GM19395 (cell line): ENCODE results near the gene ARHGAP26.
"Not testable (repeated sequence)": the region's sequence is repeated elsewhere in the genome, so short reads cannot be mapped to it uniquely, and the experiment has no call there.

ENCODE experiments used
- ATAC-seq: cut with Tn5 transposase; IDR thresholded peaks from one replicate; pipeline ENCODE4 v1.9.1; 2021; ENCODE audit warnings: mild to moderate bottlenecking, moderate library complexity; ENCODE audit not compliant: unreplicated experiment

Gene ARHGAP26

DNA sequence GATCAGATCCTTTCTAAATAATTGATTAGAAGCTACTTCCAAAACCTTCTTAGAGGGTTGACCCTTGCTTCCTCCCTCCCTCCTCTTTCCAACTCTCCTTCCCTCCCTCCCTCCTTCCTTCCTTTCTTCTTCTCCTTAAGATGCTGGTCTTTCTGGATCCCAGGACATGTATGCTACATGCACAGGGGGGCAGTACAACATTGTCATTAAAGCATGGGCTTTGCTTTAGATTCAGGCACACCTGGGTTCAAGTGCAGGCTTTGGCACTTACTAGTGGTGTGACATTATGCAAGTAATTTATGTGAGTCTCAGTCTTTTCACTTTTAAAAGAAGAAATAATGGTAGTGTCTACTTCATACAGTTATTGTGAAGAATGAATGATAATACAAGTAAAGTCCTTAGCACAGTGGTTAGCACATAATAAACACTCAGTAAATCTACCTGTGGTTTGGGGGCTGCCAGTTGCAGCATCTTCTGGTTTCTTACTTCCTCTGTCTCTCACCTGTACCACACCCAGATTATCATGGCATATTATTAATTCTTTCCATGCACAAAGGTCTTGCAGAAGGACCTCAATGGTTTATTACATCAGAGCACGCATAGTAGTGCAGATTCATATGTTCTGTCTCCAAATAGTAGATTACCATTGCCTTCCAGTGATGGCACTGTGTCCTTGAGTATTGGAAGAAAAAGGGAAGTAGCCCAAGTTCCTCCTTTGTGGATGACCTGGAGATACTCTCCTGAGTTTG is 154.1 kb downstream of the ARHGAP26 start:
- no peak for ATAC-seq

GRCh38 chr5:142925795-142926194 is 155.6 kb downstream of the ARHGAP26 start:
- ATAC-seq: no peak

- ATAC-seq: no peak
Observed at GRCh38 chr5:142926549-142926948, 156.4 kb downstream of the ARHGAP26 start.

DNA sequence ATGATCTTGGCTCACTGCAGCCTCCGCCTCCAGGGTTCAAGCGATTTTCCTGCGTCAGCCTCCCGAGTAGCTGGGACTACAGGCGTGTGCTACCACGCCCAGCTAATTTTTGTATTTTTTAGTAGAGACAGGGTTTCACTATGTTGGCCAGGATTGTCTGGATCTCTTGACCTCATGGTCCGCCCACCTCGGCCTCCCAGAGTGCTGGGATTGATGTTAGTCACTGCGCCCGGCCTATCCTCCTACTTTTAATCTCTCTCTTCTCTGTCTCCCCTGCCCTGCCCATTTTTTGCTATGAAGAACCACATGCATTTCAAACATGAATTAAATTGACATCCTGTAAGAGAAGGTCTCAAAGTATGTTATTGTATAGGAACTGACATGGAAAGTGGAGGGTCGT is 158.8 kb downstream of the ARHGAP26 start:
- ATAC-seq: not testable (repeated sequence)

DNA sequence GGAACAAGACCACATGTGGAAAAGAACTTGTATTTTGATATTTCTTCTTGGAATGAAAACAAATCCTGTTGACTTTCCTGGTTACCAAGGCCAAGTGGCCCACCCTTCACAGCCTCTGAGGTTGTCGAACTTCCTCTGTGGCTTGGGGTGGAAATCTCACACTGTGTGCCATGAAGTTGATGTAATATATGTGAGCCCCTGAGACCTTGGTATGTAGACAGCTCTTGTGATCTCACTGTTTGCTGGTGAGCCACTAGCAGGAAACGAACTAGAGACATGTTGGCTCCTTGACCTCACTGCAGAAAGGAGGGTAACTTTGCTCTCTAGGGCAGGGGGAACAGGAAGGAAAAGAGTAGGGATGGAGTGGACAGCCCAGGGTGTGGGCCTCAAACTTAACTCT is 159.4 kb downstream of the ARHGAP26 start:
- ATAC-seq: no peak

- no peak for ATAC-seq
Observed at GRCh38 chr5:142930395-142931110, 160.4 kb downstream of the ARHGAP26 start.

GRCh38 chr5:142931896-142932686 is 161.9 kb downstream of the ARHGAP26 start:
- ATAC-seq: no peak

DNA sequence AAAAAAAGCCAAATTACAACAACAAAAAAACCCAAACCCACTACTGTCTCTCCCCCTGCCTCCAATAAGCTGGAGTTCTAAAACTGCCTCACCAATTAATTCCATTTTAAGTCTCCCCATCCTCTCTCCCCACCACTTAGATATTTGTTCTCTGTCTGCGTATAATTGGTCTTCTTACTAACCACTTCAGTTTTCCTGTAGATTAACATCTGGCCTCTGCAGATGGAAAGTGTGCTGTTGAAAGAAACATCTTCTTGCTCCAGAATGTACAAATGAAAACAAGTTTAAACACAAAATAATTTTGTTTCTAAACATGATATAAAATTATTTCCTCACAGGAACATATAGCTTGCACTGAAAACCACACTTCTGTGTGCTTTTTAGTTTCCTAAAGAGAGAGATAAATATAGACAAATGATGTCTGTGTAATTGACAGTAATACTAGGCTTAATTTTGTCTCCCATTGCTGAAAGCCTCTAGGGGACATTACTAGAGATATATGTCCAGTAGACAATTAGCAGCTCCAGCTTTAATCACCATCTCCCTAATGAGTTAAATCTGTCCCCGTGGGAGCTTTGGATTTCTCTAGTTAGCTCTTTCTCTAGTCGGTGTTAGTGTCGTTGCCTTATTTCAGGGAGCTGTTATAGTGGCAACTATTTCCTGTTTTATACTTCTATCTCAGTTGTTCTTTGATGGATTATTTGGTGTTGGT is 164.0 kb downstream of the ARHGAP26 start:
- ATAC-seq: no peak

DNA sequence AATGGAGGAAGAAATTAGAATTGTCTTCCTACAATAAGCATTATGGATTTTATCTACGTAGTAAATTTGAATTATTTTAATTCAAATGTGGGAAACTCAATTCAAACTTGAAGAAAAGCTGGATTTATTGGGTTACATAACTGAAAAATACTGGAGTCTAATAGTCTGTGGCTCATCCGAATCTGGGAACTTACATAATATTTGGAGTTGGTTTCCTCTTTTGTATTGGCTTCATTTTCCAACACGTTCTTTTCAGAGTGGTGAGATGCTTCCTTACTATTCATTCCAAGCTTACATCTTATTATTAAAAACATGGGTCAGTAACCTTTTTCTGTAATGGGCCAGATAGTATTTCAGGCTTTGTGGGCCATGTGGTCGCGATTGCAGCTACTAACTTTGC is 164.8 kb downstream of the ARHGAP26 start:
- ATAC-seq: no peak

- no peak for ATAC-seq
Observed at GRCh38 chr5:142937374-142937773, 167.2 kb downstream of the ARHGAP26 start.

DNA sequence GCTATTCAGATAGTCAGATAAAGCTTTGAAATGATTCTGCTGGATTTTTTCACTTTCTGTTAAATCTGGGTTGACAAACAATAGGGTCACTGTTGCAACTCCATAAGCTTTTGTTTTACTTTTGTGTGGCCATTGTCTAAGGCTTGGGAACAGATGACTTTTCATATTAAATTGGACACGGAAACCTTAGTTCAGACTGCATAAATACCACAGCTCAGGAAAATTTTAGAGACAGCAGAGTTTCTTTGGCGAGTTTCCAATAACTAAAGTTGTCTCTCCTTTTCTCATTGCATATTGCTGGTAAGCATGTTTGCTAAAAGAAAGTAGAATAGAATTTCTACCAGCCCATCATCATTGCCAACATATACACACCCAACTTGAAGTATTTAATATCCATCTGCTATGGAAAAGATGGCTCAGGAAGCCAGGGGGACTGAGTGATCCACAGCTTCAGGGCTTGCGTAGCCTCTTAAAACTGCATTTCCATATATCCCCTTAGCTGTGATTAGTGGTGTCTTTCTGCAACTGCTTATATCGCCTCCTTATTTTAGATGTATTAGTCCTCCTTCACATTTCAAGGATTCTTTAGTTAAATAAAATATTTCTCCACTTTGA is 168.2 kb downstream of the ARHGAP26 start:
- no peak for ATAC-seq

DNA sequence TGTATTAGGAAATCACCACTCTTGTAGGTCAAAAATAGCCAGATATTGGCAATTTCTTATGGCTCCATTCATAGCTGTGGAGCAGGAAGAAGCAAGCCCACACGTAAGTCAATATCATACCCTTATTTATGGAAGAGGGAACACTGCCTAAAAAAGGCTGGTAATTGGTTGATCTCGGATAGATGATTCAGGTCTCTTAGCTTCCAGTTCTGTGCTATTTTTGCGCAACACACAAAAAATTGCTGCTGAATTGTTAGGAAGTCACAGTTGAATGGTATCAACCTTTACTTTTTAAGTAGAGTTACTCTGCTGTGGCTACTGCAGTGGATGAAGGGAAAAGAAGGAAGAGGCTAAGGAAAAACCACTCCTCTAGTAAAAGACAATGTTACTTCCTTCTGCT is 168.8 kb downstream of the ARHGAP26 start:
- ATAC-seq: no peak

- ATAC-seq: no peak
Observed at GRCh38 chr5:142939884-142940283, 169.7 kb downstream of the ARHGAP26 start.

DNA sequence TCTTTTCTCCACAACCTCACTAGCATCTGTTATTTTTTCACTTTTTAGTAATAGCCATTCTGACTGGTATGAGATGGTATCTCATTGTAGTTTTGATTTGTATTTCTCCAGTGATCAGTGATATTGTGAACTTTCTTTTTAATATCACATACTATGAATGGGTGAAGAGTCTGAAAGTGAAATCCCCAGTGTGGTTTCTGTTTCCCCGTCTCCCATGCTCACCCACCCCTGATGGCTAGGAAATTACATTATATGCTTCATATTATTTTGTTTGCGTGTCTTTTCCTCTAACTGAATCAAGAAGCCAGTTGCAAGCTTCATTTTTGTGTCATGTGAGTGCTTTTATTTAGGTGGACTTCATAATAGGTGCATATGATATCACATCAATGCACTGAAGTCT is 171.1 kb downstream of the ARHGAP26 start:
- no peak for ATAC-seq

DNA sequence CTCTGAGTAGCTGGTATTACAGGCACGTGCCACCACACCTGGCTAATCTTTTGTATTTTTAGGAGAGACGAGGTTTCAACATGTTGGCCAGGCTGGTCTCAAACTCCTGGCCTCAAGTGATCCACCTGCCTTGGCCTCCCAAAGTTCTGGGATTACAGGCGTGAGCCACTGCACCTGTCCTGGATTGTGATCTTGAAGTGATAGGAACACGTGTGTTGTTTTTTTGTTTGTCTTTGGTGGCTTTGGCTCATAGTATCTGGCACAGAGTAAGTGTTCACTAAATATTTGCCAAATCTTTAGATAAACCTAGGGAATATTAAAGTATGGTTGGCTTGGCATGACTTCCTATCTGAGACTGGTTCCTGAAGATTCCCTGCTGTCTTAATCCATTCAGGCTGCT is 172.7 kb downstream of the ARHGAP26 start:
- no peak for ATAC-seq

GRCh38 chr5:142944140-142944539 is 174.0 kb downstream of the ARHGAP26 start:
- ATAC-seq: no peak

DNA sequence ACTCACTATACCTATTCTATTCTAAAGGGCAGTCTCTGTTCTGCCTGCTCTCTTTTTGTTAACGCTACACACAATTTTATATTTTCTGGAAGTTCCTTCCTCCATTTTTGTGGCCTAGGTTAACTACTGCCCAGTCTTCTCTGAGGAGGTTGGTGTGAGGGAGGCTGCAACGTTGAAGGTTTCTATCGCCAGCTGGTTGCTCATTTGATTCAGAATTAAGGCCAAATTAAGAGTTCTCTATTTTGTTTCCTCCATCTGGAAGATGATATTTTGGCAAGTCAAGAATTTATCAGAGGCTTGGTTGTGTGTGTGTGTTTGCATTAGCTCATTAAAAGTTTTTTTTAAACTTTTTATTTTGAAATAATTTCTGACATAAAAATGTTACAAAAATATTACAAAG is 175.1 kb downstream of the ARHGAP26 start:
- ATAC-seq: no peak

DNA sequence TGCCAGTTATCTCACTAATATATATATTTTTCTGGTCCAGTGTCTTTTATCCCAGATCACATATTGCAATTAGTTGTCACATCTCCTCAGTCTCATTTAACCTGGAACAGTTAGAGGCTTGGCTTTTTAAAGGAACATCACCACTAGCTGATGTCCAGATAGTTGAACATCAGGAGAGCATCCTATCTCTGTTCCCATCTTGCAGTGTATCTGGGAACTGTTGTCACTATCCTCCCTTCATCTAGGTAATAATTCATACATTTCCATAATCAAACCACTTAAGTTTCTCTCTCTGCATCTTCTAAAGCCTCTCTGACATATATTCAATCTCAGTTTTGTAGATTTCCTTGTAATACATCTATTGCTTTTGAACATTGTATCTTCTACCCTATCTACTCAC is 175.7 kb downstream of the ARHGAP26 start:
- ATAC-seq: no peak

GRCh38 chr5:142946547-142947426 is 176.6 kb downstream of the ARHGAP26 start:
- ATAC-seq: no peak

DNA sequence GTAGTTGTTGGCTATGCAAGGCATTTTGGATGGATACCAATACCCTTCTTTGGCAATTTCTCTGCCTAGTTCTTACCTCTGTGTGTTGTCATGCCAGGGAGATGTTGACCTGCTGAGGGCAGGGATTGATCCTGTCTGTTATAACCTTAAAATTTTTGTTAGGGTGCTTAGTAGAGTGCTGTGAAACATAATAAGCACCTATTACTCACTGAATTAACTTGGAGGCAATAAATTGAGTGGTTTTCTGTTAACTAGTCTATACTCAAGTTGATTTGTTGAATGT is 177.2 kb downstream of the ARHGAP26 start:
- no peak for ATAC-seq
